ES-I3 (cell line): ENCODE data around the gene METTL16.
"Not testable (repeated sequence)": the region's sequence is repeated elsewhere in the genome, so short reads cannot be mapped to it uniquely, and the experiment has no call there.

Experiments
- H3K36me3 ChIP-seq: 2 replicates; pipeline ENCODE4 v1.6.1; 2013; ENCODE audit warnings: mild to moderate bottlenecking, low read length, control low read depth, moderate library complexity; ENCODE audit not compliant: insufficient read depth
- H3K4me1 ChIP-seq: 2 replicates; pipeline ENCODE4 v1.6.1; 2013; ENCODE audit warnings: mild to moderate bottlenecking, control low read depth, low read length; ENCODE audit not compliant: insufficient read depth
- H3K9ac ChIP-seq: 2 replicates; pipeline ENCODE4 v1.6.1; 2013; ENCODE audit warnings: low read depth, mild to moderate bottlenecking, low read length, moderate library complexity
- H3K9me3 ChIP-seq: 2 replicates; pipeline ENCODE4 v1.6.1; 2013; ENCODE audit warnings: mild to moderate bottlenecking, low read length, moderate library complexity; ENCODE audit not compliant: control insufficient read depth, insufficient read depth

Gene METTL16, protein sequence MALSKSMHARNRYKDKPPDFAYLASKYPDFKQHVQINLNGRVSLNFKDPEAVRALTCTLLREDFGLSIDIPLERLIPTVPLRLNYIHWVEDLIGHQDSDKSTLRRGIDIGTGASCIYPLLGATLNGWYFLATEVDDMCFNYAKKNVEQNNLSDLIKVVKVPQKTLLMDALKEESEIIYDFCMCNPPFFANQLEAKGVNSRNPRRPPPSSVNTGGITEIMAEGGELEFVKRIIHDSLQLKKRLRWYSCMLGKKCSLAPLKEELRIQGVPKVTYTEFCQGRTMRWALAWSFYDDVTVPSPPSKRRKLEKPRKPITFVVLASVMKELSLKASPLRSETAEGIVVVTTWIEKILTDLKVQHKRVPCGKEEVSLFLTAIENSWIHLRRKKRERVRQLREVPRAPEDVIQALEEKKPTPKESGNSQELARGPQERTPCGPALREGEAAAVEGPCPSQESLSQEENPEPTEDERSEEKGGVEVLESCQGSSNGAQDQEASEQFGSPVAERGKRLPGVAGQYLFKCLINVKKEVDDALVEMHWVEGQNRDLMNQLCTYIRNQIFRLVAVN

GRCh38 chr17:2511462-2512369, at the start of gene METTL16:
Gene METTL16 (minus strand): TSS chr17:2511888. CDS start chr17:2502331, 9,557 bp downstream.
- Histone ChIP-seq H3K36me3 (no peaks in the 10 kb centered on the region), H3K4me1 (peaks cover 2% of the 10 kb centered on the region; the same call in 1 of the 2 replicates), H3K9ac (peak within 1 kb of the TSS; percentile 93), H3K9me3 (no peaks in the 10 kb centered on the region)

GRCh38 chr17:2560658-2561057, 49.0 kb upstream of the METTL16 start:
- Histone ChIP-seq H3K4me1 (no peaks in the 10 kb centered on the region), H3K9me3 (peaks cover 9% of the 10 kb centered on the region; the same call in 1 of the 2 replicates), H3K36me3 (no peaks in the 10 kb centered on the region), H3K9ac (no peak overlapping the region)

DNA sequence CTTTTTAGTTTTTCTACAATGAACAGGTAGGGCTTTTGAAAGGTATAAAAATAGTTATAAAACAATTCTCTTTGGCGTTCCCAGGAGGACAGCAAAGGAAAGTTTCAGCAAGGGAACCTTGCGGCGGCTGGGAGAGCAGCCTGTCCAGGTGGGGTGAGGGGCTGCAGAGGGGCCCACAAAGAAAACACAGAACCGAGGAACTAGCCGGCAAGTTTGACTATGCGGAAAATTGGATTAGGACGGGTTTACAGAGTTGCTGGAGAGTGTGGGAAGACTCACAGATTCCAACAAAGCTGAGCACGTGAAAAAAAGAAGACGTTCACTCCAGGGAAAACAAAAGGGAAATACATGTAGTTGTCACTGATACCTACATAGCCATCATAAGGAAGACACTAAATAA, 40.2 kb upstream of the METTL16 start:
- no peaks in the 10 kb centered on the region for H3K9me3 ChIP-seq
- peak overlapping the region; percentile 17; the same call in 1 of the 2 replicates for H3K9ac ChIP-seq
- H3K4me1 ChIP-seq = peaks cover 11% of the 10 kb centered on the region; the same call in 1 of the 2 replicates
- no peaks in the 10 kb centered on the region for H3K36me3 ChIP-seq

- H3K9me3 ChIP-seq = no peaks in the 10 kb centered on the region
These were observed 39.8 kb upstream of the METTL16 start for GRCh38 chr17:2551493-2551892.

DNA sequence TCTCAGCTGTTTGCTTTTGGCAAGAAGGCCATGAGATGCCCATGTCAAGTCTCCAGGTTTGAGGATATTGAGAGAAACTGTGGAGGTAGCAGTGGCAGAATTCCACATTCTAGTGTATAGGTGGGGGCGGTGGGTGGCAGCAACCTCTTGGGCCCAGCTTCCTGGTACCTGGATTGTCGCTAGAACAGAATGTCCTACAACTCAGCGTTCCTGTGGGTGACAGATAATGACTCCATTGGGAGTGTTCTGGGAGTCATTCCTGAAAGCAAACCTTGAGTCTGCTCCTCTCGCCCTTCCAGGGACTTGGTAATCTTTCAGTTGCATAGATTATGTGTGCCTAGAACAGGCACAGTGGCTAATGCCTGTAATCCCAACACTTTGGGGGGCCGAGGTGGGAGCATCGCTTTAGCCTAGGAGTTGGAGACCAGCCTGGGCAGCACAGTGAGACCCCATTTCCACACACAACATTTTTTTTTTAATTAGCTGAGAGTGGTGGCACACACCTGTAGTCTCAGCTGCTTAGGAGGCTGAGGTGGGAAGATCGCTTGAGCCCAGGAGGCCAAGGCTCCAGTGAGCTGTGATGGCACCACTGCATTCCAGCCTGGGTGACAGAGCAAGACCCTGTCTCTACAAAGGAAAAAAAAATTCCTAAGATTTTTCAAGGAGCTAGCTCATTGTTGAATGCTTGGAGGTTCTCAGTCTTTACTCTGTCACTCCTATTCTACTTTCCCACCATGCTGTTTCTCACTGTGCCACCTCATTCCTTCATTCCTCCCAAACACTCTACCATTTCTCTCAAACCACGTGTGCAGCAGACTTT, 37.9 kb upstream of the METTL16 start:
- H3K9ac ChIP-seq = no peak overlapping the region
- H3K36me3 ChIP-seq = no peaks in the 10 kb centered on the region
- H3K9me3 ChIP-seq = no peaks in the 10 kb centered on the region
- H3K4me1 ChIP-seq = peaks cover 11% of the 10 kb centered on the region; the same call in 1 of the 2 replicates

More at GRCh38 chr17:2551493-2551892, 39.8 kb upstream of the METTL16 start:
- Histone ChIP-seq H3K36me3 (no peaks in the 10 kb centered on the region), H3K9ac (peak overlapping the region; percentile 17; the same call in 1 of the 2 replicates), H3K4me1 (peaks cover 11% of the 10 kb centered on the region; the same call in 1 of the 2 replicates)

DNA sequence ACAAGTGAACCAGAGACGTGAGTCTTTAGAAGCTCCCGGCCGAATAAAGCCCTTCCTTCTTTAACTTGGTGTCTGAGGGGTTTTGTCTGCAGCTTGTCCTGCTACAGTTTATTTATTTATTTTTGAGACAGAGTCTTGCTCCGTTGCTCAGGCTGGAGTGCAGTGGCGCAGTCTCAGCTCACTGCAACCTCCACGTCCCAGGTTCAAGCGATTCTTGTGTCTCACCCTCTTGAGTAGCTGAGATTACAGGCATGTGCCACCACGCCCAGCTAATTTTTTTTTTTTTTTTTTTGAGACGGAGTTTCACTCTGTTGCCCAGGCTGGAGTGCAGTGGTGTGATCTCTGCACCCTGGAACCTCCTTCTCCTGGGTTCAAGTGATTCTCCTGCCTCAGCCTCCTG, 36.3 kb upstream of the METTL16 start:
- H3K36me3 ChIP-seq, H3K9me3 ChIP-seq, H3K9ac ChIP-seq: not testable (repeated sequence)
- peaks cover 11% of the 10 kb centered on the region; the same call in 1 of the 2 replicates for H3K4me1 ChIP-seq

- Histone ChIP-seq H3K4me1 (peaks cover 10% of the 10 kb centered on the region; the same call in 1 of the 2 replicates), H3K9me3 (no peaks in the 10 kb centered on the region), H3K36me3 (no peaks in the 10 kb centered on the region), H3K9ac (no peak overlapping the region)
These were observed 35.5 kb upstream of the METTL16 start for GRCh38 chr17:2547176-2547575.

DNA sequence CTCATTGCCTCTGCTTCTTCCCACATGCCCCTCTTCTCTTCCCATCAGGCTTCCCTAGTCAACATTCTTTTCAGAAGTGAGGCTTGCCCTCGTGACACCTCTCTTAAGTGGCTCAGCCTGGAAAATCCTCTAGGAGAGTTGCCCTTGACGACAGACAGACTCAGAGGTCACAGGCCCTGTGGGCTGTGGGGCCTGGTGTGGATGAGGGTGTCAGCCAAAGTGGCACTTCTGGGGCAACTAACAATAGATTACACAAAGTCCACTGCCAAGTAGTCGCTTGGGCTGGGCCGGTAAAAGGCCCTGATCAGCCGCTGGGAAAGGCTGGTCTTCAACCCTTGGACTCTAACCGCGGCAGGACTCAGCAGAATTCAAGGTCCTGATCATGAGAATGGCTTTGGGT, 33.7 kb upstream of the METTL16 start:
- H3K4me1 ChIP-seq = no peaks in the 10 kb centered on the region
- H3K9ac ChIP-seq = no peak overlapping the region
- no peaks in the 10 kb centered on the region for H3K9me3 ChIP-seq
- H3K36me3 ChIP-seq = no peaks in the 10 kb centered on the region

GRCh38 chr17:2542456-2542855, 30.8 kb upstream of the METTL16 start:
- no peaks in the 10 kb centered on the region for H3K36me3 ChIP-seq
- H3K9ac ChIP-seq = no peak overlapping the region
- H3K4me1 ChIP-seq = no peaks in the 10 kb centered on the region

GRCh38 chr17:2542056-2542455, 30.4 kb upstream of the METTL16 start:
- Histone ChIP-seq H3K9ac (no peak overlapping the region), H3K9me3 (no peaks in the 10 kb centered on the region), H3K4me1 (no peaks in the 10 kb centered on the region), H3K36me3 (no peaks in the 10 kb centered on the region)

More at GRCh38 chr17:2542456-2542855, 30.8 kb upstream of the METTL16 start:
- H3K9me3 ChIP-seq = no peaks in the 10 kb centered on the region

- not testable (repeated sequence) for H3K4me1 ChIP-seq, H3K36me3 ChIP-seq, H3K9me3 ChIP-seq, H3K9ac ChIP-seq
These were observed 25.9 kb upstream of the METTL16 start for GRCh38 chr17:2537579-2537978.

- Histone ChIP-seq H3K9me3 (no peaks in the 10 kb centered on the region), H3K36me3 (no peaks in the 10 kb centered on the region), H3K4me1 (no peaks in the 10 kb centered on the region), H3K9ac (no peak overlapping the region)
These were observed 20.5 kb upstream of the METTL16 start for GRCh38 chr17:2532146-2532720.

GRCh38 chr17:2531243-2531954, 19.7 kb upstream of the METTL16 start:
- not testable (repeated sequence) for H3K9ac ChIP-seq, H3K9me3 ChIP-seq, H3K4me1 ChIP-seq, H3K36me3 ChIP-seq
